Measurements from ENCODE around the gene ANO2.

Gene ANO2

GRCh38 chr12:5884866-5885265 is 60.2 kb downstream of the ANO2 start:
- no peak overlapping the region for H3K4me3 ChIP-seq (ENCODE audit: low read depth, low read length)
- TF ChIP-seq, protein P1, sequence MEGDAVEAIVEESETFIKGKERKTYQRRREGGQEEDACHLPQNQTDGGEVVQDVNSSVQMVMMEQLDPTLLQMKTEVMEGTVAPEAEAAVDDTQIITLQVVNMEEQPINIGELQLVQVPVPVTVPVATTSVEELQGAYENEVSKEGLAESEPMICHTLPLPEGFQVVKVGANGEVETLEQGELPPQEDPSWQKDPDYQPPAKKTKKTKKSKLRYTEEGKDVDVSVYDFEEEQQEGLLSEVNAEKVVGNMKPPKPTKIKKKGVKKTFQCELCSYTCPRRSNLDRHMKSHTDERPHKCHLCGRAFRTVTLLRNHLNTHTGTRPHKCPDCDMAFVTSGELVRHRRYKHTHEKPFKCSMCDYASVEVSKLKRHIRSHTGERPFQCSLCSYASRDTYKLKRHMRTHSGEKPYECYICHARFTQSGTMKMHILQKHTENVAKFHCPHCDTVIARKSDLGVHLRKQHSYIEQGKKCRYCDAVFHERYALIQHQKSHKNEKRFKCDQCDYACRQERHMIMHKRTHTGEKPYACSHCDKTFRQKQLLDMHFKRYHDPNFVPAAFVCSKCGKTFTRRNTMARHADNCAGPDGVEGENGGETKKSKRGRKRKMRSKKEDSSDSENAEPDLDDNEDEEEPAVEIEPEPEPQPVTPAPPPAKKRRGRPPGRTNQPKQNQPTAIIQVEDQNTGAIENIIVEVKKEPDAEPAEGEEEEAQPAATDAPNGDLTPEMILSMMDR (IDR thresholded peaks at IDR 0.05; ENCODE audit: low read depth, low read length): no peak
- DNase-seq (ENCODE audit: low read depth, low spot score): no peak
- in situ Hi-C loops (cut with HindIII; ENCODE audit: low sequenced_read_pairs): no loop called here

DNA sequence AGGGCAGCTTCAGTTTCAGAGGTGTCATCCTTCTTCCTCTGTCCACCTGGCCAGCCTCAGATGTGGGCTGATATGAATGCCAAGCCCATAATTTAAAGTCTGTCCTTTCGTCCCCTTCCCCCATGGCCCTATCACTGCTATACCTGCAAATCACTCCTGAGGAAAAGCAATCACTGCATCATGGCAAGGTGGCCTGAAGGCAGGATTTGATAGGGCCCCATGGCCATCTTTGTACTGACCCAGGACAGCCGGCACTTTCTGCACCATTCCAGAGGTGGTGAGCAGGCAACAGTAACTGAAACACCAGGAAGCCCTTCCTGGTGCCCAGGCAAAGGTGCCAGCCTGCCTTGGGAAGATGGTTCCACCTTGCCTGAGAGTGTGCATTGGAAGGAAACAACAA is 60.8 kb downstream of the ANO2 start:
- TF ChIP-seq, protein P1 (IDR thresholded peaks at IDR 0.05; ENCODE audit: low read depth, low read length): no peak
- DNase-seq (ENCODE audit: low read depth, low spot score): no peak
- in situ Hi-C loops (cut with HindIII; ENCODE audit: low sequenced_read_pairs): no loop called here
- H3K4me3 ChIP-seq (ENCODE audit: low read depth, low read length): no peak overlapping the region

- in situ Hi-C loops (cut with HindIII; ENCODE audit: low sequenced_read_pairs): no loop called here
- no peak overlapping the region for H3K4me3 ChIP-seq (ENCODE audit: low read depth, low read length)
- no peak for DNase-seq (ENCODE audit: low read depth, low spot score)
- TF ChIP-seq, protein P1 (IDR thresholded peaks at IDR 0.05; ENCODE audit: low read depth, low read length): no peak
Observed at GRCh38 chr12:5882511-5883190, 62.4 kb downstream of the ANO2 start.

- TF ChIP-seq, protein P1 (IDR thresholded peaks at IDR 0.05; ENCODE audit: low read depth, low read length): no peak
- H3K4me3 ChIP-seq (ENCODE audit: low read depth, low read length): no peak overlapping the region
- in situ Hi-C loops (cut with HindIII; ENCODE audit: low sequenced_read_pairs): no loop called here
- DNase-seq (ENCODE audit: low read depth, low spot score): no peak
Observed at GRCh38 chr12:5881666-5882065, 63.4 kb downstream of the ANO2 start.

DNA sequence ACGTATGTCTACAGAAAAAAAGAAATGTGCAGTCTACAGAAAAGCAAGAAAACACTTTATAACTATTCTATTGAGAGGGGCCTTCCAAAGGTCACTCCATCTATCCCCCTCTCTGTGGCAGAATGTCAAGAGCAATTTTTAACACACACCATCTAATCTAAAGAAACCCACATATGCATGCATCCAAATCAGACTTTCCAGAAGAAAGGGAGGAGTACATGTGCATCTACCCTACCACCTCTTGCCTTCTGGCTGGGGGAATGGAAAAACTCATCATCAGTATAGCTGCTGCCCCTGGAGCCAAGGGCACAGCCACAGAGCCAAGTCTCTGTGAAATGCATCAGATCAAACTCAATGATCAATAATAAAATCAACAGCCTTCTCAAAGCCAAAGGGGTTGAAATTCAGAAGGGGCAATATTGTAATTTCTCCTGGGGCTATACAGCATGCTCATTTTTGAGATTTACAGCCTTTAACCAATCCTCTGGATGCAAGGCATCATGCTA is 63.9 kb downstream of the ANO2 start:
- TF ChIP-seq, protein P1 (IDR thresholded peaks at IDR 0.05; ENCODE audit: low read depth, low read length): no peak
- DNase-seq (ENCODE audit: low read depth, low spot score): no peak
- H3K4me3 ChIP-seq (ENCODE audit: low read depth, low read length): no peak overlapping the region
- in situ Hi-C loops (cut with HindIII; ENCODE audit: low sequenced_read_pairs): no loop called here

DNA sequence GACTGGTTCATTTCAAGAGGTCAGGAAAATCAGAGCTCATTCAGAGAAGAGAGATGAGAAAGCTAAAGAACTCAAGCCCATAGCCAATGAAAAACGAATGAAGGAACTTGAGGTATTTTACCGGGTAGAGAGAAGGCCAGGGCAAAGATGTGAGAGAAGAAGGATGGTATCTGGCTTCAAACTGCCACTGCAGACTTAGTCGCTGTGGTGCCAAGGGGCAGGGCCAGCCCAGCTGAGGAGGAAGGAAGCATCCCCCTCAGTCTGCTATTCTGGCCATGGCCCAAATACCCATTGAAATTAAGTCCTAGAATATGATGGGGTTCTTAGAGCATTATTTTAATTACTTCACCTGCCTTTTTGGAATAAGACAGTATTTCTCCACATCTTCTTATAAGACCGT is 69.2 kb downstream of the ANO2 start:
- DNase-seq (ENCODE audit: low read depth, low spot score): no peak
- H3K4me3 ChIP-seq (ENCODE audit: low read depth, low read length): no peak overlapping the region
- TF ChIP-seq, protein P1 (IDR thresholded peaks at IDR 0.05; ENCODE audit: low read depth, low read length): no peak
- in situ Hi-C loops (cut with HindIII; ENCODE audit: low sequenced_read_pairs): no loop called here
